ENCODE data around the gene SULT1E1. TPM values are rescaled to one million over a fixed set of nuclear protein-coding genes. Genes with fewer than 3 reads are reported as not detected.

Gene SULT1E1
- total and polyA plus RNA-seq, 2 of the 8 experiments (the other 6 are each of a cell fraction or from before 2014, with no cell fraction given): not detected

DNA sequence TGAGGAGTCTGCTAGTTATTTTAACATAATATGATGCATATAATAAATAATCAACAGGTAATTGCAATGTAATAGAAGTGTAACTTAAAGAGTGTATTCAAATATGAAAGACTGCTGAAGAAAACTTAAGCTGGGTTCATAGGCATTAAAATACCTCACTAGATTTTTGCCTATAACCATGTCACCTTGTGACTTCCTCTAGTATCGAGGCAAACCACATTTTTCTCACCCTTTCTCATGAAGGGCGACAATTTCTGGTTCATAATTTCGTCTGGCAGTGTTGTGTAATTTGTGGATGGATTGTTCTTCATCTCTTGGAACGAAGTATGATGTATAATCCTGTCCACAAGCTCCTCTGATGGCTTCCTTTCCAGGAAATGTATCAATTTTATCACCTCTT, 16.0 kb downstream of the SULT1E1 start:
- Histone ChIP-seq H3K14ac (ENCODE audit: insufficient read length) (no peak overlapping the region), H3K23me2 (ENCODE audit: low read depth, low read length) (no peaks in the 10 kb centered on the region), H3K79me1 (ENCODE audit: low read depth, low read length) (no peaks in the 10 kb centered on the region), H3K23ac (ENCODE audit: insufficient read length) (no peak overlapping the region), H3K36me3 (ENCODE audit: control insufficient read depth in 2 of 4, insufficient read depth in 4 of 4, low read length in 3 of 4) (no peaks in the 10 kb centered on the region), H3K27ac (ENCODE audit: low read depth, low read length) (no peak overlapping the region), H4K91ac (replicated peaks; ENCODE audit: insufficient read length, low read length) (no peak overlapping the region), H4K20me1 (replicated peaks in 1 of 2; ENCODE audit: control insufficient read depth in 1 of 2, insufficient read depth in 2 of 2, low read length in 2 of 2) (no peaks in the 10 kb centered on the region), H3K4me1 (replicated peaks in 1 of 4; ENCODE audit: control insufficient read depth in 3 of 4, insufficient read depth in 4 of 4, low read length in 3 of 4) (no peaks in the 10 kb centered on the region), H3K18ac (ENCODE audit: extremely low read depth, low read length) (no peak overlapping the region), H2AFZ (ENCODE audit: low read length) (no peak overlapping the region), H2AK5ac (ENCODE audit: low read depth, low read length) (no peak overlapping the region), H2BK20ac (ENCODE audit: low read length) (no peak overlapping the region), H3K79me2 (ENCODE audit: control insufficient read depth in 1 of 2, insufficient read depth in 2 of 2, low read length in 2 of 2) (no peaks in the 10 kb centered on the region), H2BK15ac (ENCODE audit: low read length) (no peak overlapping the region), H3K27me3 (replicated peaks in 1 of 4; ENCODE audit: control insufficient read depth in 3 of 4, extremely low read depth in 1 of 4, insufficient read depth in 3 of 4, low read length in 3 of 4) (no peaks in the 10 kb centered on the region), H4K8ac (ENCODE audit: extremely low read depth, insufficient read depth, low read length) (no peak overlapping the region), H3K9me3 (ENCODE audit: insufficient read depth in 2 of 2, low read depth in 1 of 2, low read length in 1 of 2) (no peaks in the 10 kb centered on the region), H3K9ac (replicated peaks in 1 of 4; ENCODE audit: extremely low read depth in 1 of 4, low read depth in 3 of 4, low read length in 3 of 4) (no peak overlapping the region), H2BK120ac (replicated peaks; ENCODE audit: low read depth, low read length) (no peak overlapping the region), H4K5ac (ENCODE audit: insufficient read length, low read depth, low read length) (no peak overlapping the region), H3K4ac (replicated peaks; ENCODE audit: insufficient read length, low read depth, low read length) (no peak overlapping the region), H3K56ac (replicated peaks; ENCODE audit: insufficient read length, low read depth, low read length) (no peak overlapping the region), H3K4me3 (ENCODE audit: extremely low read depth in 1 of 4, insufficient read depth in 2 of 4, low read depth in 3 of 4, low read length in 4 of 4) (no peak overlapping the region), H2BK12ac (ENCODE audit: low read depth, low read length) (no peak overlapping the region), H3K4me2 (ENCODE audit: insufficient read depth in 1 of 2, low read depth in 2 of 2, low read length in 2 of 2) (no peak overlapping the region), H2BK5ac (ENCODE audit: low read depth, low read length) (no peak overlapping the region)
- no peak for FAIRE-seq
- DNase-seq (ENCODE audit: low read depth in 1 of 2, low spot score in 2 of 2): no peak
- ChIA-PET CTCF (ENCODE audit: partially characterized antibody) (no interaction called here), POLR2A (ENCODE audit: partially characterized antibody) (interaction anchor here (0.6 kb wide), 1 partner anchor 13 kb away, joined by 3 read pairs; no protein-coding TSS in a partner anchor)
- TF ChIP-seq POU5F1 (IDR thresholded peaks at IDR 0.05; ENCODE audit: low read depth, low read length) (no peak), SRF (IDR thresholded peaks at IDR 0.05; ENCODE audit: low read depth, low read length) (no peak)
- WGBS, 2 experiments (ENCODE audit: extremely low coverage in 1 of 2, insufficient coverage in 1 of 2, insufficient read length in 1 of 2, insufficient replicate concordance in 2 of 2, low coverage in 1 of 2, low lambda C conversion rate in 2 of 2, missing lambda C conversion rate in 1 of 2): 77% methylated on average over 4 of the region's 4 CpGs; no CpG with 5 or more reads in 1 of the 2 experiments
